HL-60/S4 treated with retinoic acid at 250 ng/mL for 4 days and 3 days (cell line): ENCODE results near the gene TERB1.

Experiments used
- in situ Hi-C: fragments of 300-500 bp; cut with MboI; formaldehyde crosslinking; loops from 2 replicates; pipeline ENCODE4 v1.7.0; 2022; ENCODE audit warnings: low sequenced_read_pairs

Gene TERB1

GRCh38 chr16:66706506-66706880, 94.9 kb downstream of the TERB1 start:
- in situ Hi-C loops: no loop called here

- in situ Hi-C loops: no loop called here
Measured at GRCh38 chr16:66705790-66706505, 95.4 kb downstream of the TERB1 start.
